DND-41 (cell line): Measurements from ENCODE around the gene CDH16.

Experiments
- ATAC-seq: fragments of 200-7000 bp; cut with Tn5 transposase; 3 replicates; pipeline ENCODE4 v1.9.1; 2021; ENCODE audit warnings: low read depth; ENCODE audit not compliant: insufficient read depth
- DNase-seq: peaks from one replicate; pipeline ENCODE4 v3.0.0-alpha.2; 2020
- H2AFZ ChIP-seq: 2 replicates; pipeline ENCODE4 v1.6.0; 2012; ENCODE audit warnings: low read depth, low read length
- H3K27ac ChIP-seq: 2 replicates; pipeline ENCODE4 v1.5.1; 2012; ENCODE audit warnings: low read length, inconsistent platforms
- H3K27me3 ChIP-seq: fragments of 200-600 bp; sonication (generic); 2 replicates; pipeline ENCODE4 v1.6.0; 2012; ENCODE audit warnings: low read length, mild to moderate bottlenecking, inconsistent platforms; ENCODE audit not compliant: insufficient read depth, poor library complexity
- H3K36me3 ChIP-seq: 2 replicates; pipeline ENCODE4 v1.5.1; 2012; ENCODE audit warnings: low read length, inconsistent platforms; ENCODE audit not compliant: insufficient read depth
- H3K4me1 ChIP-seq: 2 replicates; pipeline ENCODE4 v1.5.1; 2012; ENCODE audit warnings: mild to moderate bottlenecking, low read length; ENCODE audit not compliant: insufficient read depth
- H3K4me2 ChIP-seq: 2 replicates; pipeline ENCODE4 v1.6.0; 2012; ENCODE audit warnings: mild to moderate bottlenecking, moderate library complexity, low read length, inconsistent platforms; ENCODE audit not compliant: insufficient read depth
- H3K4me3 ChIP-seq, 2 experiments: fragments of 200-600 bp in 1 of 2; shearing (Covaris generic) in 1 of 2; 2 replicates each; pipeline ENCODE4 v1.5.1; 2012 to 2016; ENCODE audit warnings: inconsistent platforms in 2 of 2, low read length in 2 of 2, mild to moderate bottlenecking in 2 of 2, low read depth in 1 of 2, moderate library complexity in 1 of 2
- H3K79me2 ChIP-seq: 2 replicates; pipeline ENCODE4 v1.6.0; 2012; ENCODE audit warnings: low read length, inconsistent platforms; ENCODE audit not compliant: insufficient read depth
- H3K9ac ChIP-seq: 2 replicates; pipeline ENCODE4 v1.6.0; 2012; ENCODE audit warnings: low read depth, mild to moderate bottlenecking, inconsistent platforms, low read length, moderate library complexity
- H3K9me3 ChIP-seq: 2 replicates; pipeline ENCODE4 v1.5.1; 2012; ENCODE audit warnings: low read length, moderate library complexity, mild to moderate bottlenecking, inconsistent platforms; ENCODE audit not compliant: insufficient read depth, severe bottlenecking
- H4K20me1 ChIP-seq: 2 replicates; pipeline ENCODE4 v1.6.0; 2012; ENCODE audit warnings: low read length; ENCODE audit not compliant: insufficient read depth
- EZH2 ChIP-seq: IDR thresholded peaks from 3 replicates; pipeline ENCODE4 v1.6.1; 2012; ENCODE audit warnings: borderline replicate concordance, low read depth, mild to moderate bottlenecking, moderate library complexity, low read length, inconsistent platforms; ENCODE audit not compliant: severe bottlenecking
- TF ChIP-seq, protein P1 (sequence below): IDR thresholded peaks from 2 replicates; pipeline ENCODE4 v1.5.1; 2012; ENCODE audit warnings: borderline replicate concordance, low read length, moderate library complexity, mild to moderate bottlenecking; ENCODE audit not compliant: poor library complexity, severe bottlenecking; ENCODE audit errors: extremely low read depth

Gene CDH16

DNA sequence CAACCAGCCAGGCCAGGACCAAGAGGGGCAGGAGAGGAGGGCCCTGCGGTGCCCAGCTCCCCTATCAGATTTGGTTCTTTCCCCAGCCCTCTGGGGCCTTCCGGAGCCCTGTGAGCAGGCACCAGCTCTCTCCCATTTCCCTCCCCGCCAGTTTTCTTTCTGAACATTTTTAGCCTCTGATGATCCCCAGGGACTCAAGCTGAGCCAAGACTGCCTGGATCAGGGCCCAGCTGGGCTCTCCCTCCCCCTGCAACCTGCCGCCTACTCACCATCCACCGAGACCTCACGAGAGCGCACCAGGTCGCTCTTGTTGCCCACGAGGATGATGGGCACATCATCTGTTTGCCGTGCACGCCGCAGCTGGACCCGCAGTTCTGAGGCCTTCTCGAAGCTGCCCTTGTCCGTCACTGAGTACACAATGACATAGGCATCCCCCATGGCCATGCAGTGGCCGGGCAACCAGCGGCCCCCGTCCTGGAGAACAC lies 4.6 kb upstream of the CDH16 start:
- no peak overlapping the region for H2AFZ ChIP-seq
- DNase-seq (no peak), ATAC-seq (no peak)
- no peak overlapping the region for H3K4me3 ChIP-seq
- H3K4me1 ChIP-seq, result no peaks in the 10 kb centered on the region
- H3K4me2 ChIP-seq, result no peak overlapping the region
- H4K20me1 ChIP-seq, result no peaks in the 10 kb centered on the region
- no peak overlapping the region for H3K27ac ChIP-seq
- no peaks in the 10 kb centered on the region for H3K79me2 ChIP-seq
- H3K9me3 ChIP-seq, result no peaks in the 10 kb centered on the region
- no peaks in the 10 kb centered on the region for H3K36me3 ChIP-seq
- no peak for TF ChIP-seq EZH2
- TF ChIP-seq, protein P1, sequence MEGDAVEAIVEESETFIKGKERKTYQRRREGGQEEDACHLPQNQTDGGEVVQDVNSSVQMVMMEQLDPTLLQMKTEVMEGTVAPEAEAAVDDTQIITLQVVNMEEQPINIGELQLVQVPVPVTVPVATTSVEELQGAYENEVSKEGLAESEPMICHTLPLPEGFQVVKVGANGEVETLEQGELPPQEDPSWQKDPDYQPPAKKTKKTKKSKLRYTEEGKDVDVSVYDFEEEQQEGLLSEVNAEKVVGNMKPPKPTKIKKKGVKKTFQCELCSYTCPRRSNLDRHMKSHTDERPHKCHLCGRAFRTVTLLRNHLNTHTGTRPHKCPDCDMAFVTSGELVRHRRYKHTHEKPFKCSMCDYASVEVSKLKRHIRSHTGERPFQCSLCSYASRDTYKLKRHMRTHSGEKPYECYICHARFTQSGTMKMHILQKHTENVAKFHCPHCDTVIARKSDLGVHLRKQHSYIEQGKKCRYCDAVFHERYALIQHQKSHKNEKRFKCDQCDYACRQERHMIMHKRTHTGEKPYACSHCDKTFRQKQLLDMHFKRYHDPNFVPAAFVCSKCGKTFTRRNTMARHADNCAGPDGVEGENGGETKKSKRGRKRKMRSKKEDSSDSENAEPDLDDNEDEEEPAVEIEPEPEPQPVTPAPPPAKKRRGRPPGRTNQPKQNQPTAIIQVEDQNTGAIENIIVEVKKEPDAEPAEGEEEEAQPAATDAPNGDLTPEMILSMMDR, result no peak
- H3K9ac ChIP-seq, result no peak overlapping the region
- H3K27me3 ChIP-seq, result peaks cover 7% of the 10 kb centered on the region

DNA sequence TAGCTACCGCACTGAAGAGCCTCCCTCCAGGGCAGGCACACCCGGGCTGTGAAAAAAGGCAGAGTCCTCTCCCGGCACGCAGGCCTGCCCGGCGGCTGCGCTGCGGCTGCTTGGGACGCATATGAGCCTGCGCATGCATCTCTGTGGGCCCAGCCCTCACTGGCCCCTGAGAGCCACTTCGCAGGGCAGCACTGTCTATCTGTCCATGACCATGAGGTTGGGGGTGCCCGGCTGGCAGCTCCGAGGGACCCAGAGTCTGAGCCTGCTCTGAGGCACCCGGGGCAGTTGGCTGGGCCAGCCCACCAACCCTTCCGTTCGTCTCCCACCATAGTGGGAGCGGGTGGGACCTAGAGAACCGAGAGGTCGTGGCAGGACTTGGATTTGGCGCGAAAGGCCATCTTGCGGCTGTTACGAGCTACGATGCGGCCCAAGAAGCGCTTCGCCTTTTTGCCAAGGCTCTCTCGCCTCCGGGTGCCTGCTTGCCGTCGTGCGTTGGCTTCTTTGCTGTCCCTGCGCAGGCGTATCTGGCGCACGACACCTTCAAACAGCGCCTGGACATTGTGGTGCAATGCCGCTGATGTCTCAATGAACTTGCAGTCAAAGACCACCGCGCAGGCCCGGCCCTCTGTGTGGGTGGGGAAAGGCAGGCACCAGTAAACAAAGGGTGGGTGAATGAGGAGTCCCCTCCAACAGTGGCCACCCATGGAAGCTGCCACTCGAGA lies 3.2 kb upstream of the CDH16 start:
- Histone ChIP-seq H3K79me2 (no peaks in the 10 kb centered on the region), H2AFZ (no peak overlapping the region), H3K27me3 (peaks cover 7% of the 10 kb centered on the region), H3K36me3 (no peaks in the 10 kb centered on the region), H3K27ac (no peak overlapping the region), H4K20me1 (0 out of 2 replicates have a peak, but pooled peaks cover 3% of the 10 kb centered on the region), H3K9me3 (no peaks in the 10 kb centered on the region), H3K4me1 (no peaks in the 10 kb centered on the region), H3K9ac (no peak overlapping the region), H3K4me2 (no peak overlapping the region), H3K4me3 (no peak overlapping the region)
- TF ChIP-seq, protein P1, result no peak
- TF ChIP-seq EZH2, result no peak
- no peak for DNase-seq
- ATAC-seq, result no peak

DNA sequence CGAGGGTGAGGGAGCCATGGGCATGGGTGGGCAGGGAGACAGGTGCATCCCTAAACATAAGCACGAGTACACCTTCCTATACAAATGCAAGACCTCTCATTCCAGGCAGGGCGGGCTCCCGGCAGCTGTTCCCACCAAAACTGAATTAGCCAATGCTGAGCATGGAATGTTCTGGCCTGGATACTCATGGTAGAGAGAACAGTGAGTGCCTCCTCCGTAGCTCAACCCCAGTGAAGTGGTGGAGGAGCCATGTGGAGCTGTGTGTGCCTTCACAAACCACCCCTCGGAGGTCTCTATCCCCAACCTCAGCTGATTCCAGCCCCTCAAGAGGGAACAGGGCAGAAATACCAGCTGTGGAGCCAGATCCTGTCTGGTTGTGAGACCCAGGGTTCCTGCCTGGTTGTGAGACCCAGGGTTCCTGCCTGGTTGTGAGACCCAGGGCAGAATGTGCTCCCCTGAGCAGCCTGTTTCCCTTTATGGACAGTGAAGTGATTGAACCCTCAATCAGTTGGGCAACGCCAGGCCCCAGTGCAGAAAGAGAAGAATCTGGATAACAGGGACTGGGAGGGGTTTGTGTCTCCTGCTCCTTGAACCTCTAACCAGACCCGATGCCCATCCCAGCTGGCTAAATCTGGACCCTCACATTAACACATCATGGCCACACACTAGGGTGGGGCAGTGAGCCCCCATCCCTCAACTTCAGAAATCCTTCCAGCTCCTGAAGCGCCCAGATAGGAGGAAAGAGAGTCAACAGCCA lies 2.4 kb upstream of the CDH16 start:
- Histone ChIP-seq H3K36me3 (no peaks in the 10 kb centered on the region), H3K9ac (no peak overlapping the region), H3K27ac (no peak overlapping the region), H3K27me3 (peaks cover 7% of the 10 kb centered on the region), H3K4me2 (no peak overlapping the region), H3K79me2 (no peaks in the 10 kb centered on the region), H4K20me1 (0 out of 2 replicates have a peak, but pooled peaks cover 3% of the 10 kb centered on the region), H3K4me3 (no peak overlapping the region), H3K4me1 (no peaks in the 10 kb centered on the region), H2AFZ (no peak overlapping the region), H3K9me3 (no peaks in the 10 kb centered on the region)
- DNase-seq (no peak), ATAC-seq (no peak)
- no peak for TF ChIP-seq EZH2
- TF ChIP-seq, protein P1, result no peak
